Upper lobe of left lung (tissue), 6 donors: ENCODE results near the gene AGO3. TPM values are rescaled to one million over a fixed set of nuclear protein-coding genes. Genes with fewer than 3 reads are reported as not detected.
A peak's percentile ranks its signal among the peaks of the same experiment; 100 is the strongest.

Experiments
- ATAC-seq, 2 donors: fragments of 200-7000 bp; cut with Tn5 transposase; one replicate each; pipeline ENCODE4 v1.9.1; 2022; ENCODE audit warnings: mild to moderate bottlenecking in 2 of 2, moderate library complexity in 2 of 2; ENCODE audit not compliant: low FRiP score in 2 of 2
- DNase-seq, 2 donors: peaks; one replicate each; pipeline ENCODE4 v3.0.0-alpha.2; 2019 to 2020
- H3K27ac ChIP-seq, 4 donors: fragments of 200-600 bp; sonication (generic); one replicate each; pipeline ENCODE4 v1.5.1; 2016 to 2019
- H3K27me3 ChIP-seq, 4 donors: fragments of 200-600 bp; sonication (generic); one replicate each; pipeline ENCODE4 v1.5.1; 2017 to 2019
- H3K36me3 ChIP-seq, 4 donors: fragments of 200-600 bp; sonication (generic); one replicate each; pipeline ENCODE4 v1.5.1; 2016 to 2019
- H3K4me1 ChIP-seq, 4 donors: fragments of 200-600 bp; sonication (generic); one replicate each; pipeline ENCODE4 v1.5.1; 2018 to 2019
- H3K4me3 ChIP-seq, 4 donors: fragments of 200-600 bp; sonication (generic); one replicate each; pipeline ENCODE4 v1.5.1; 2017 to 2019; ENCODE audit warnings: mild to moderate bottlenecking in 2 of 4, moderate library complexity in 1 of 4
- H3K9me3 ChIP-seq, 4 donors: fragments of 200-600 bp; sonication (generic); one replicate each; pipeline ENCODE4 v1.5.1; 2018 to 2019
- CTCF ChIP-seq, 6 experiments: fragments of 450-650 bp in 4 of 6; fragments of 200-600 bp in 2 of 6; sonication (generic) in 2 of 6; IDR thresholded peaks; one replicate each; pipeline ENCODE4 v1.5.1; 2016 to 2019; ENCODE audit warnings: antibody characterized with exemption in 6 of 6
- EP300 ChIP-seq, 4 donors: sonication (generic); formaldehyde crosslinking; IDR thresholded peaks; one replicate each; pipeline ENCODE4 v1.5.1; 2017; ENCODE audit warnings: antibody characterized with exemption in 4 of 4, control low read depth in 2 of 4
- POLR2A ChIP-seq, 4 donors: fragments of 450-650 bp; IDR thresholded peaks; one replicate each; pipeline ENCODE4 v1.5.1; 2016 to 2017; ENCODE audit warnings: antibody characterized with exemption in 4 of 4, mild to moderate bottlenecking in 2 of 4
- POLR2AphosphoS5 ChIP-seq, 2 donors: sonication (generic); formaldehyde crosslinking; IDR thresholded peaks; one replicate each; pipeline ENCODE4 v1.5.1; 2017; ENCODE audit warnings: antibody characterized with exemption in 2 of 2
- WGBS, 2 donors: methylation state at CpG; one replicate each; pipeline ENCODE4 v1.1.5; 2017 to 2018; 5-methylcytosine and 5-hydroxymethylcytosine counted together
- total RNA-seq, 6 donors: library from RNA; depleted of rRNA in 4 of 6; stranded (reverse); fragments of >200 nt in 4 of 6; gene quantifications; one replicate each; pipeline versions ENCODE4 v1.1.0 to v1.2.1, GENCODE V29; 2016 to 2021
- donor health status: DM: no; HTN: no; CAD: no; lungs with moderate emphysema.
- donor health status: DM: no; HTN: yes; CAD: no; lungs with severe emphysema.

The AGO3 gene
- total RNA-seq, 6 donors from 2014 or later = 13.8 to 32.5 (median 29.6) TPM

GRCh38 chr1:36111151-36111550 is 180.2 kb downstream of the AGO3 start:
- Histone ChIP-seq H3K27me3 (no peaks in the 10 kb centered on the region), H3K4me3 (no peak overlapping the region), H3K36me3 (no peaks in the 10 kb centered on the region), H3K9me3 (no peaks in the 10 kb centered on the region), H3K27ac (no peak overlapping the region), H3K4me1 (peaks cover 2 to 13% (median 5%) of the 10 kb centered on the region in 4 donors)
- DNase-seq (no peak), ATAC-seq (no peak)
- TF ChIP-seq CTCF (IDR thresholded peaks at IDR 0.05) = no peak
- TF ChIP-seq POLR2AphosphoS5 (IDR thresholded peaks at IDR 0.05) = no peak
- no peak for TF ChIP-seq POLR2A (IDR thresholded peaks at IDR 0.05)
- no peak for TF ChIP-seq EP300 (IDR thresholded peaks at IDR 0.05)
- 65 to 67% methylated on average over 4 of the region's 4 CpGs for WGBS, 2 donors

GRCh38 chr1:36112823-36113222 is 181.9 kb downstream of the AGO3 start:
- Histone ChIP-seq H3K4me1 (peaks cover 3 to 14% (median 6%) of the 10 kb centered on the region in 4 donors), H3K9me3 (no peaks in the 10 kb centered on the region), H3K4me3 (no peak overlapping the region), H3K27me3 (no peaks in the 10 kb centered on the region), H3K27ac (no peak overlapping the region), H3K36me3 (no peaks in the 10 kb centered on the region)
- no peak for ATAC-seq
- 87 to 89% methylated on average over 8 to 9 of the region's 9 CpGs for WGBS, 2 donors
- DNase-seq = no peak
- TF ChIP-seq POLR2A (IDR thresholded peaks at IDR 0.05) = no peak

- no peaks in the 10 kb centered on the region for H3K27me3 ChIP-seq
- WGBS, 2 donors = 64 to 78% methylated on average over 5 of the region's 5 CpGs
- TF ChIP-seq CTCF (IDR thresholded peaks at IDR 0.05) (no peak), POLR2AphosphoS5 (IDR thresholded peaks at IDR 0.05) (no peak), EP300 (IDR thresholded peaks at IDR 0.05) (no peak), POLR2A (IDR thresholded peaks at IDR 0.05) (no peak)
- H3K27ac ChIP-seq = no peak overlapping the region
- ATAC-seq (no peak), DNase-seq (no peak)
- H3K9me3 ChIP-seq = no peaks in the 10 kb centered on the region
- no peak overlapping the region for H3K4me3 ChIP-seq
- no peaks in the 10 kb centered on the region for H3K36me3 ChIP-seq
- peaks cover 3 to 16% (median 9%) of the 10 kb centered on the region in 4 donors for H3K4me1 ChIP-seq
These were observed 183.5 kb downstream of the AGO3 start for GRCh38 chr1:36114371-36114770.

GRCh38 chr1:36115200-36115669 is 184.3 kb downstream of the AGO3 start:
- TF ChIP-seq POLR2A (IDR thresholded peaks at IDR 0.05) (no peak), CTCF (IDR thresholded peaks at IDR 0.05) (no peak), EP300 (IDR thresholded peaks at IDR 0.05) (no peak), POLR2AphosphoS5 (IDR thresholded peaks at IDR 0.05) (no peak)
- H3K4me3 ChIP-seq = no peak overlapping the region
- no peaks in the 10 kb centered on the region for H3K9me3 ChIP-seq
- H3K27ac ChIP-seq = peak overlapping the region in 3 of 4 donors; percentile 30 to 49 (median 31)
- ATAC-seq (peak in 1 of 2 donors; percentile 78), DNase-seq (peak in 1 of 2 donors; percentile 87)
- peaks cover 5 to 20% (median 12%) of the 10 kb centered on the region in 4 donors for H3K4me1 ChIP-seq
- WGBS, 2 donors = 63 to 65% methylated on average over 6 to 18 of the region's 18 CpGs
- H3K36me3 ChIP-seq = no peaks in the 10 kb centered on the region
- H3K27me3 ChIP-seq = no peaks in the 10 kb centered on the region

GRCh38 chr1:36115931-36116330 is 185.0 kb downstream of the AGO3 start:
- 61 to 62% methylated on average over 5 of the region's 5 CpGs for WGBS, 2 donors
- DNase-seq = no peak
- Histone ChIP-seq H3K36me3 (no peaks in the 10 kb centered on the region), H3K4me3 (no peak overlapping the region), H3K4me1 (peaks cover 5 to 20% (median 12%) of the 10 kb centered on the region in 4 donors), H3K9me3 (no peaks in the 10 kb centered on the region), H3K27me3 (no peaks in the 10 kb centered on the region), H3K27ac (no peak overlapping the region)
- no peak for TF ChIP-seq POLR2AphosphoS5 (IDR thresholded peaks at IDR 0.05)
- no peak for TF ChIP-seq EP300 (IDR thresholded peaks at IDR 0.05)
- TF ChIP-seq POLR2A (IDR thresholded peaks at IDR 0.05) = no peak
- TF ChIP-seq CTCF (IDR thresholded peaks at IDR 0.05) = no peak
- ATAC-seq = peak in 1 of 2 donors; percentile 76
